ENCODE results near the gene BET1.

GRCh38 chr7:94005753-94006152 is 1.6 kb upstream of the BET1 start:
- no peak for TF ChIP-seq CTCF (IDR thresholded peaks at IDR 0.05)
- TF ChIP-seq EZH2 (IDR thresholded peaks at IDR 0.05) = no peak
- TF ChIP-seq EZH2phosphoT487 (IDR thresholded peaks at IDR 0.05) = no peak
